Measurements from ENCODE around the gene GRIK3. TPM values are rescaled to one million over a fixed set of nuclear protein-coding genes. Genes with fewer than 3 reads are reported as not detected.

The GRIK3 gene
- total and polyA plus RNA-seq, 2 of the 8 experiments (the other 6 are each of a cell fraction or from before 2014, with no cell fraction given): 2.1 to 3.4 TPM

- TF ChIP-seq RNF2 (IDR thresholded peaks at IDR 0.05; ENCODE audit: borderline replicate concordance, low read depth, low read length, missing control alignments, poor library complexity, severe bottlenecking) (no peak), SIN3A (conservative IDR thresholded peaks at IDR 0.05 in 1 of 2, IDR thresholded peaks at IDR 0.05 in 1 of 2; ENCODE audit: low read depth in 1 of 2, low read length in 2 of 2) (no peak), TEAD4 (IDR thresholded peaks at IDR 0.05; ENCODE audit: low read depth, low read length) (no peak), TAF7 (optimal IDR thresholded peaks at IDR 0.05; ENCODE audit: borderline replicate concordance, low read depth, low read length) (no peak), SIRT6 (IDR thresholded peaks at IDR 0.05; ENCODE audit: low read length) (no peak), SIX5 (IDR thresholded peaks at IDR 0.05; ENCODE audit: low read depth, low read length) (no peak), JUN (IDR thresholded peaks at IDR 0.05; ENCODE audit: low read depth, low read length) (no peak), EGR1 (IDR thresholded peaks at IDR 0.05; ENCODE audit: borderline replicate concordance, low read depth, low read length) (no peak)
Observed at GRCh38 chr1:36938819-36939218, 95.5 kb downstream of the GRIK3 start (continued).
